HepG2 (cell line): Measurements from ENCODE around the gene GNMT. TPM values are rescaled to one million over a fixed set of nuclear protein-coding genes. Genes with fewer than 3 reads are reported as not detected.

Source experiments
- ASH2L ChIP-seq: fragments of 300-600, 200-600 bp; sonication (generic); IDR thresholded peaks from 2 replicates; pipeline ENCODE4 v1.7.0; 2017; ENCODE audit warnings: low read depth, mild to moderate bottlenecking, moderate library complexity, mixed read lengths, low read length; ENCODE audit not compliant: insufficient read length
- CERS6 ChIP-seq: sonication (generic); formaldehyde crosslinking; IDR thresholded peaks from 2 replicates; pipeline ENCODE4 v1.5.0; 2020; ENCODE audit warnings: missing genetic modification reagents
- FOXO1 ChIP-seq: sonication (generic); formaldehyde crosslinking; IDR thresholded peaks from 2 replicates; pipeline ENCODE4 v1.4.0; 2020; ENCODE audit warnings: missing genetic modification reagents
- GZF1 ChIP-seq: sonication (generic); formaldehyde crosslinking; IDR thresholded peaks from 2 replicates; pipeline ENCODE4 v1.5.1; 2020; ENCODE audit warnings: mild to moderate bottlenecking, missing genetic modification reagents
- KLF13 ChIP-seq: sonication (generic); formaldehyde crosslinking; IDR thresholded peaks from 2 replicates; pipeline ENCODE4 v1.4.0; 2020; ENCODE audit warnings: mild to moderate bottlenecking, missing genetic modification reagents
- MAX ChIP-seq: IDR thresholded peaks from 2 replicates; pipeline ENCODE4 v1.6.1; 2012; ENCODE audit warnings: inconsistent platforms
- MTF2 ChIP-seq: sonication (generic); formaldehyde crosslinking; IDR thresholded peaks from 2 replicates; pipeline ENCODE4 v1.5.0; 2020; ENCODE audit warnings: missing genetic modification reagents, borderline replicate concordance
- PAXIP1 ChIP-seq: sonication (generic); formaldehyde crosslinking; conservative IDR thresholded peaks from 2 replicates; pipeline ENCODE4 v1.4.0; 2020; ENCODE audit warnings: mild to moderate bottlenecking, missing genetic modification reagents, moderate library complexity
- RFX5 ChIP-seq: IDR thresholded peaks from 2 replicates; pipeline ENCODE4 v1.6.1; 2011; ENCODE audit warnings: low read depth, low read length, improper control_type of control experiment
- RNF219 ChIP-seq: sonication (generic); formaldehyde crosslinking; IDR thresholded peaks from 2 replicates; pipeline ENCODE4 v1.5.0; 2020; ENCODE audit warnings: mild to moderate bottlenecking, missing genetic modification reagents
- TCF7L2 ChIP-seq: IDR thresholded peaks from 2 replicates; pipeline ENCODE4 v1.6.1; 2011; ENCODE audit warnings: mild to moderate bottlenecking, low read depth, low read length, moderate library complexity
- ZIK1 ChIP-seq: sonication (generic); formaldehyde crosslinking; IDR thresholded peaks from 2 replicates; pipeline ENCODE4 v1.5.0; 2020; ENCODE audit warnings: mild to moderate bottlenecking, low read depth, missing genetic modification reagents, borderline replicate concordance
- ZMYM4 ChIP-seq: sonication (generic); formaldehyde crosslinking; IDR thresholded peaks from 2 replicates; pipeline ENCODE4 v1.8.1; 2023; ENCODE audit warnings: mild to moderate bottlenecking, missing genetic modification reagents
- ZNF143 ChIP-seq: sonication (generic); formaldehyde crosslinking; IDR thresholded peaks from 2 replicates; pipeline ENCODE4 v1.4.0; 2020; ENCODE audit warnings: missing genetic modification reagents
- ZNF350 ChIP-seq: sonication (generic); formaldehyde crosslinking; IDR thresholded peaks from 2 replicates; pipeline ENCODE4 v1.4.0; 2020; ENCODE audit warnings: mild to moderate bottlenecking, low read depth, missing genetic modification reagents, borderline replicate concordance
- ZNF616 ChIP-seq: sonication (generic); formaldehyde crosslinking; IDR thresholded peaks from 2 replicates; pipeline ENCODE4 v1.5.0; 2020; ENCODE audit warnings: low read depth, mild to moderate bottlenecking, missing genetic modification reagents
- ZNF776 ChIP-seq: sonication (generic); formaldehyde crosslinking; IDR thresholded peaks from 2 replicates; pipeline ENCODE4 v1.4.0; 2020; ENCODE audit warnings: mild to moderate bottlenecking, missing genetic modification reagents
- polyA plus RNA-seq, 8 experiments: library from polyadenylated mRNA; depleted of rRNA in 3 of 8; stranded (reverse) in 7 of 8; unstranded in 1 of 8; fragments of >200 nt; fragmentation: Illumina TruSeq in 4 of 8; extraction: Trizol in 4 of 8; gene quantifications; 2 replicates each; pipeline versions ENCODE4 v1.2.1 to v1.2.3, GENCODE V29; 2011 to 2016; ENCODE audit warnings: low read depth in 4 of 8, missing spikeins in 1 of 8, mixed read lengths in 1 of 8; ENCODE audit not compliant: insufficient read depth in 1 of 8
- total RNA-seq, 5 experiments: library from RNA; depleted of rRNA; stranded (reverse); fragments of >200 nt; fragmentation: Illumina TruSeq; extraction: Trizol; gene quantifications; 2 replicates each; pipeline ENCODE4 v1.2.3, GENCODE V29; 2016; ENCODE audit warnings: low read depth in 1 of 5

GNMT gene
- total and polyA plus RNA-seq, 2 of the 13 experiments (the other 11 are each of a cell fraction or from before 2014, with no cell fraction given), result 2.8 to 7.0 TPM

- peak; percentile 96 for TF ChIP-seq MAX
- peak; percentile 99 for TF ChIP-seq FOXO1 (CRISPR knock-in tag)
- TF ChIP-seq ZNF143 (CRISPR knock-in tag), result no peak
- no peak for TF ChIP-seq RNF219 (CRISPR knock-in tag)
- peak; percentile 88 for TF ChIP-seq ZMYM4
- no peak for TF ChIP-seq ZNF776 (CRISPR knock-in tag)
- TF ChIP-seq GZF1, result no peak
- TF ChIP-seq ZNF616, result no peak; the same call in 1 of the 2 replicates
- no peak for TF ChIP-seq KLF13 (CRISPR knock-in tag)
- TF ChIP-seq ZIK1 (CRISPR knock-in tag), result peak; percentile 91; the same call in 1 of the 2 replicates
- no peak for TF ChIP-seq RFX5
- TF ChIP-seq TCF7L2, result no peak
- no peak for TF ChIP-seq CERS6 (CRISPR knock-in tag)
- TF ChIP-seq ASH2L, result no peak
- peak; percentile 98 for TF ChIP-seq PAXIP1
- peak; percentile 80; the same call in 1 of the 2 replicates for TF ChIP-seq ZNF350 (CRISPR knock-in tag)
- TF ChIP-seq MTF2 (CRISPR knock-in tag), result no peak
Observed at GRCh38 chr6:42938987-42939809, 21.4 kb upstream of the GNMT start (continued).
